Measurements from ENCODE around the gene JARID2.
"Not testable (repeated sequence)": the region's sequence is repeated elsewhere in the genome, so short reads cannot be mapped to it uniquely, and the experiment has no call there.

Gene JARID2

GRCh38 chr6:15535495-15536197, 289.8 kb downstream of the JARID2 start:
- Histone ChIP-seq H3K9ac (peak overlapping the region in 1 of 11 experiments; percentile 44; a peak in 3 of 22 replicates), H3K4me3 (no peak overlapping the region), H3K27me3 (no peaks in the 10 kb centered on the region), H3K27ac (peak overlapping the region in 4 of 11 experiments; percentile 7 to 69 (median 44); a peak in 6 of 22 replicates), H3K36me3 (peaks cover 37 to 63% (median 56%) of the 10 kb centered on the region in 11 experiments), H3K4me1 (peaks cover 0 to 51% (median under 1%) of the 10 kb centered on the region in 10 experiments; a peak in 9 of 20 replicates), H3K9me3 (replicated peaks in 1 of 11) (peaks cover 0 to 24% (median 11%) of the 10 kb centered on the region in 11 experiments; a peak in 16 of 22 replicates), H3K4me2 (peak overlapping the region in 3 of 11 experiments; percentile 35 to 74 (median 73); a peak in 6 of 22 replicates), H4K20me1 (peaks cover 0 to 12% (median 0%) of the 10 kb centered on the region in 11 experiments; a peak in 6 of 22 replicates)
- TF ChIP-seq Cebpa-rat (IDR thresholded peaks at IDR 0.05), result no peak

DNA sequence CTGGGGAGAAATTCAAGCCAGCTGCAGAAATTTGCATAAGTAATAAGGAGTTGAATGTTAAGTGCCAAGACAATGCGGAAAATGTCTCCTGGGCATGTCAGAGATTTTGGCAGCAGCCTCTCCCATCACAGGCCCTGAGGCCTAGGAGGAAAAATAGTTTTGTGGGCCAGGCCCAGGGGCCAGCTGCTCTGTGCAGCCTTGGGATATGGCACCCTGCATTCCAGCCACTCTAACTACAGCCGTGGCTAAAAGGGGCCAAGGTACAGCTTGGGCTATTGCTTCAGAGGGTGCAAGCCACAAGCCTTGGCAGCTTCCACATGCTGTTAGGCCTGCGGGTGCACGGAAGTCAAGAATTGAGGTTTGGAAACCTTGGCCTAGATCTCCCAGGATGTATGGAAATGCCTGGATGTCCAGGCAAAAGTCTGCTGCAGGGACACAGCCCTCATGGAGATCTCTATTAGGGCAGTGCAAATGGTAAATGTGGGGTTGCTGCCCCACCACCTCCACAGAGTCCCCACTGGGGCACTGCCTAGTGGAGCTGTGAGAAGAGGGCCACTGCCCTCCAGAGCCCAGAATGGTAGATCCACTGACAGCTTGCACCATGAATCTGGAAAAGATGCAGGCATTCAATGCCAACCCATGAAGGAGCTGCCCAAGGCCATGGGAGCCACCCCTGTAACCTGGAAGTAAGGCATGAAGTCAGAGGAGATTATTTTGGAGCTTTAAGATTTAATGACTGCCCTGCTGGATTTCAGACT, 290.5 kb downstream of the JARID2 start:
- peaks cover 0 to 12% (median 0%) of the 10 kb centered on the region in 11 experiments; a peak in 6 of 22 replicates for H4K20me1 ChIP-seq
- peak overlapping the region in 2 of 11 experiments; percentile 73 to 74; a peak in 3 of 22 replicates for H3K4me2 ChIP-seq
- no peaks in the 10 kb centered on the region for H3K27me3 ChIP-seq
- peaks cover 30 to 56% (median 48%) of the 10 kb centered on the region in 11 experiments for H3K36me3 ChIP-seq
- H3K9ac ChIP-seq, result no peak overlapping the region
- H3K4me3 ChIP-seq, result no peak overlapping the region
- peaks cover 0 to 58% (median 2%) of the 10 kb centered on the region in 10 experiments; a peak in 9 of 20 replicates for H3K4me1 ChIP-seq
- TF ChIP-seq Cebpa-rat (IDR thresholded peaks at IDR 0.05), result no peak
- peaks cover 0 to 24% (median 11%) of the 10 kb centered on the region in 11 experiments; a peak in 16 of 22 replicates for H3K9me3 ChIP-seq (replicated peaks in 1 of 11)
- H3K27ac ChIP-seq, result no peak overlapping the region

- H3K4me2 ChIP-seq, result no peak overlapping the region
- TF ChIP-seq Cebpa-rat (IDR thresholded peaks at IDR 0.05), result no peak
- peaks cover 0 to 13% (median 0%) of the 10 kb centered on the region in 11 experiments; a peak in 6 of 22 replicates for H4K20me1 ChIP-seq
- H3K9me3 ChIP-seq (replicated peaks in 1 of 11), result peaks cover 0 to 26% (median 12%) of the 10 kb centered on the region in 11 experiments; a peak in 16 of 22 replicates
- H3K4me3 ChIP-seq, result no peak overlapping the region
- H3K27ac ChIP-seq, result no peak overlapping the region
- no peaks in the 10 kb centered on the region for H3K27me3 ChIP-seq
- H3K36me3 ChIP-seq, result peaks cover 15 to 40% (median 31%) of the 10 kb centered on the region in 11 experiments
- H3K4me1 ChIP-seq, result peaks cover 0 to 68% (median 2%) of the 10 kb centered on the region in 10 experiments; a peak in 9 of 20 replicates
- no peak overlapping the region for H3K9ac ChIP-seq
Measured at GRCh38 chr6:15538106-15538505, 292.2 kb downstream of the JARID2 start.

DNA sequence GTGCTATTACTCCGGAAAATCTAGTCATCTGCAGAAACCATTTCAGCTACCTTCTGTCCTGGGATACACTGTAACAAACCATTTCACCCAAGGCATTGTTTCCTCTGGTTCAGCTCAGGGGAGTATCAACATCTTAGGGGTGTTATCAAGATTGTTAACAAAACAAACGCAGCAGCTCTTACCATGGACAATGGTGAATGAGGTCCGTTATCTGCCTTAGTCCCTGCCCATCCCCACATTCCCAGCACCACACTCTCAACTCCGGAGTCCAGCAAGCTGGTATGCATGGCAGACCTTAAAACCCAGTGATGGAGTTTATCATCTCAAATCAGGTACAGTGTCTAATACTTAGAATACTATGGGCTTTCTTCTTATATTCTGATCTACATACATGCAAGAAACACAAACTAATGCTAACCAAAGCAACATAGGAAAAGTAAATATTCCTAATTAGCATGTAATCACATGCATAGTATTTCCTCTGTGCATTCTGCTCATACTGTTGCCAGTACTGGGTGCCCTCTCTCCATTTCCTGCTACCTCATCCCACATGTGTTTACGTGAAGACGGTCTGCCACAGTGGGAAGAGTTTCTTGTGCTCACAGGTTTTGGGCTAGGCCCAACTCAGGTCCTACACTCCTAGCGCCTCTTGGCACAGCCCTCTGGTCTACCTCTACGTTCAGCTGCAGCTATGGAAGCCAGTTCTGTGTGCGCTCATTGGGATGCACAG, 293.1 kb downstream of the JARID2 start:
- H3K9me3 ChIP-seq (replicated peaks in 1 of 11), result peaks cover 4 to 34% (median 20%) of the 10 kb centered on the region in 11 experiments
- no peak overlapping the region for H3K4me3 ChIP-seq
- H3K27ac ChIP-seq, result no peak overlapping the region
- no peak for TF ChIP-seq Cebpa-rat (IDR thresholded peaks at IDR 0.05)
- no peaks in the 10 kb centered on the region for H3K27me3 ChIP-seq
- peaks cover 0 to 63% (median 2%) of the 10 kb centered on the region in 10 experiments; a peak in 9 of 20 replicates for H3K4me1 ChIP-seq
- peaks cover 10 to 36% (median 26%) of the 10 kb centered on the region in 11 experiments; a peak in 19 of 22 replicates for H3K36me3 ChIP-seq
- no peak overlapping the region for H3K9ac ChIP-seq
- peaks cover 0 to 16% (median 0%) of the 10 kb centered on the region in 11 experiments; a peak in 3 of 22 replicates for H4K20me1 ChIP-seq
- 0 out of 22 replicates have a peak overlapping the region, but pooled peaks of 1 of the 11 experiments have one; percentile 7 for H3K4me2 ChIP-seq

GRCh38 chr6:15539722-15540270, 293.9 kb downstream of the JARID2 start:
- H3K36me3 ChIP-seq, result peaks cover 15 to 40% (median 29%) of the 10 kb centered on the region in 11 experiments; a peak in 19 of 22 replicates
- peaks cover 11 to 43% (median 29%) of the 10 kb centered on the region in 11 experiments for H3K9me3 ChIP-seq (replicated peaks in 1 of 11)
- peaks cover 0 to 54% (median 2%) of the 10 kb centered on the region in 10 experiments; a peak in 9 of 20 replicates for H3K4me1 ChIP-seq
- H3K4me2 ChIP-seq, result no peak overlapping the region
- H3K4me3 ChIP-seq, result no peak overlapping the region
- H3K27ac ChIP-seq, result no peak overlapping the region
- no peak overlapping the region for H3K9ac ChIP-seq
- no peak for TF ChIP-seq Cebpa-rat (IDR thresholded peaks at IDR 0.05)
- H4K20me1 ChIP-seq, result peaks cover 0 to 13% (median 0%) of the 10 kb centered on the region in 11 experiments; a peak in 3 of 22 replicates
- H3K27me3 ChIP-seq, result no peaks in the 10 kb centered on the region

- not testable (repeated sequence) for H3K4me3 ChIP-seq, H3K27ac ChIP-seq, H3K9ac ChIP-seq, H3K27me3 ChIP-seq
- peaks cover 0 to 33% (median 2%) of the 10 kb centered on the region in 10 experiments; a peak in 7 of 20 replicates for H3K4me1 ChIP-seq
- peaks cover 0 to 13% (median 0%) of the 10 kb centered on the region in 11 experiments; a peak in 2 of 22 replicates for H4K20me1 ChIP-seq
- H3K9me3 ChIP-seq (replicated peaks in 1 of 11), result peaks cover 13 to 55% (median 34%) of the 10 kb centered on the region in 11 experiments
- H3K4me2 ChIP-seq, result peak overlapping the region in 4 of 11 experiments; percentile 8 to 64 (median 38); a peak in 6 of 22 replicates
- H3K36me3 ChIP-seq, result peaks cover 13 to 45% (median 24%) of the 10 kb centered on the region in 11 experiments; a peak in 20 of 22 replicates
Measured at GRCh38 chr6:15543332-15543917, 297.6 kb downstream of the JARID2 start.

- peaks cover 0 to 22% (median 0%) of the 10 kb centered on the region in 11 experiments; a peak in 2 of 22 replicates for H4K20me1 ChIP-seq
- H3K4me2 ChIP-seq, result no peak overlapping the region
- no peak for TF ChIP-seq Cebpa-rat (IDR thresholded peaks at IDR 0.05)
Measured at GRCh38 chr6:15544321-15544900, 298.5 kb downstream of the JARID2 start.

More at GRCh38 chr6:15544321-15544900, 298.5 kb downstream of the JARID2 start:
- no peak overlapping the region for H3K9ac ChIP-seq
- H3K4me1 ChIP-seq, result peaks cover 5 to 39% (median 6%) of the 10 kb centered on the region in 10 experiments
- peaks cover 13 to 51% (median 29%) of the 10 kb centered on the region in 11 experiments for H3K9me3 ChIP-seq (replicated peaks in 1 of 11)
- H3K36me3 ChIP-seq, result peaks cover 3 to 36% (median 18%) of the 10 kb centered on the region in 11 experiments; a peak in 17 of 22 replicates
- H3K27me3 ChIP-seq, result no peaks in the 10 kb centered on the region
- H3K27ac ChIP-seq, result no peak overlapping the region
- H3K4me3 ChIP-seq, result no peak overlapping the region

Data from BLaER1 treated with 17β-estradiol and CSF1 and Interleukin-3, amounts not matched to agents 10 nM and 100 nM (cell line).